GM21367 (cell line): ENCODE measurements around the gene PIGM.
"Not testable (repeated sequence)": the region's sequence is repeated elsewhere in the genome, so short reads cannot be mapped to it uniquely, and the experiment has no call there.

ENCODE experiments used
- ATAC-seq: cut with Tn5 transposase; IDR thresholded peaks from one replicate; pipeline ENCODE4 v1.9.1; 2021; ENCODE audit not compliant: unreplicated experiment

The PIGM gene

GRCh38 chr1:160061369-160062229 is 29.8 kb upstream of the PIGM start:
- ATAC-seq, result no peak

- ATAC-seq, result no peak
Measured at GRCh38 chr1:160058087-160058486, 26.3 kb upstream of the PIGM start.

- ATAC-seq, result no peak
Measured at GRCh38 chr1:160056648-160057169, 24.9 kb upstream of the PIGM start.

- no peak for ATAC-seq
Measured at GRCh38 chr1:160053548-160054365, 22.0 kb upstream of the PIGM start.

GRCh38 chr1:160052936-160053335 is 21.1 kb upstream of the PIGM start:
- ATAC-seq, result no peak

- no peak for ATAC-seq
Measured at GRCh38 chr1:160050619-160051018, 18.8 kb upstream of the PIGM start.

GRCh38 chr1:160050182-160050581 is 18.4 kb upstream of the PIGM start:
- not testable (repeated sequence) for ATAC-seq

GRCh38 chr1:160049101-160049500 is 17.3 kb upstream of the PIGM start:
- no peak for ATAC-seq

GRCh38 chr1:160048335-160048734 is 16.5 kb upstream of the PIGM start:
- no peak for ATAC-seq

GRCh38 chr1:160047111-160047991 is 15.6 kb upstream of the PIGM start:
- no peak for ATAC-seq

- no peak for ATAC-seq
Measured at GRCh38 chr1:160046494-160047110, 14.8 kb upstream of the PIGM start.

- ATAC-seq, result no peak
Measured at GRCh38 chr1:160045653-160046052, 13.9 kb upstream of the PIGM start.

- no peak for ATAC-seq
Measured at GRCh38 chr1:160043543-160043942, 11.8 kb upstream of the PIGM start.

GRCh38 chr1:160040476-160040875 is 8.7 kb upstream of the PIGM start:
- no peak for ATAC-seq

- no peak for ATAC-seq
Measured at GRCh38 chr1:160032165-160032820, 503 bp upstream of the PIGM start.

- peak; percentile 18 for ATAC-seq
Measured at GRCh38 chr1:160030657-160031364, 979 bp downstream of the PIGM start.

- ATAC-seq, result no peak
Measured at GRCh38 chr1:160028426-160028825, 3.4 kb downstream of the PIGM start.

- no peak for ATAC-seq
Measured at GRCh38 chr1:160025314-160025713, 6.5 kb downstream of the PIGM start.

GRCh38 chr1:160024195-160024905 is 7.4 kb downstream of the PIGM start:
- ATAC-seq, result no peak
